ENCODE measurements around the gene RYR2.
"Not testable (repeated sequence)": the region's sequence is repeated elsewhere in the genome, so short reads cannot be mapped to it uniquely, and the experiment has no call there.

The RYR2 gene

GRCh38 chr1:237151979-237152378, 110.0 kb downstream of the RYR2 start:
- FAIRE-seq, result not testable (repeated sequence)

DNA sequence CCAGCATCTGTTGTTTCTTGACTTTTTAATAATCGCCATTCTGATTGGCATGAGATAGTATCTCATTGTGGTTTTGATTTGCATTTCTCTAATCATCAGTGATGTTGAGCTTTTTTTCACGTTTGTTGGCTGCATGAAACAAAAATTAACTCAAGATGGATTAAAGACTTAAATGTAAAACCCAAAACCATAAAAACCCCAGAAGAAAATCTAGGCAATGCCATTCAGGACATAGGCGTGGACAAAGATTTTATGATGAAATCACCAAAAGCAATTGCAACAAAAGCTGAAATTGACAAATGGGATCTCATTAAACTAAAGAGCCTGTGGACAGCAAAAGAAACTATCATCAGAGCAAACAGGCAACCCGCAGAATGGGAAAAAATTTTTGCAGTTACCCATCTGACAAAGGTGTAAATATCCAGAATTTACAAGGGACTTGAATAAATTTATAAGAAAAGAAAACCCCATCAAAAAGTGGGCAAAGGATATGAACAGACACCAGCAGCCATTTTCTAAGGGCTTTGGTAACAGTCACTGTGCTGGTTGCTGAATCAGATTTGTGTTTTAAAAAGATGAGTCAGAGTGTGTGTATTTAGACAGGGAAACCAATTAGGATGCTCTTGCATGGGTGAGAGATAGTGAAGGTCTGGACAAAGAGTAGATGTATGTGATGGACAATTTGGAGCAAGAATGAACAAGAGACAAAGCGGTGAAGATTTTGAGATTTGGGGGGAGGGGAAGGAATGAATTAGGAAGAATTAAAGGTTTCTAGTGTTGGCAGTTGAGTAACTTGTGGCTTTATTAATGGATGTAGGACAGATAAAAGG, 110.7 kb downstream of the RYR2 start:
- FAIRE-seq, result no peak

- no peak for FAIRE-seq
These were observed 112.2 kb downstream of the RYR2 start for GRCh38 chr1:237154157-237154556.

DNA sequence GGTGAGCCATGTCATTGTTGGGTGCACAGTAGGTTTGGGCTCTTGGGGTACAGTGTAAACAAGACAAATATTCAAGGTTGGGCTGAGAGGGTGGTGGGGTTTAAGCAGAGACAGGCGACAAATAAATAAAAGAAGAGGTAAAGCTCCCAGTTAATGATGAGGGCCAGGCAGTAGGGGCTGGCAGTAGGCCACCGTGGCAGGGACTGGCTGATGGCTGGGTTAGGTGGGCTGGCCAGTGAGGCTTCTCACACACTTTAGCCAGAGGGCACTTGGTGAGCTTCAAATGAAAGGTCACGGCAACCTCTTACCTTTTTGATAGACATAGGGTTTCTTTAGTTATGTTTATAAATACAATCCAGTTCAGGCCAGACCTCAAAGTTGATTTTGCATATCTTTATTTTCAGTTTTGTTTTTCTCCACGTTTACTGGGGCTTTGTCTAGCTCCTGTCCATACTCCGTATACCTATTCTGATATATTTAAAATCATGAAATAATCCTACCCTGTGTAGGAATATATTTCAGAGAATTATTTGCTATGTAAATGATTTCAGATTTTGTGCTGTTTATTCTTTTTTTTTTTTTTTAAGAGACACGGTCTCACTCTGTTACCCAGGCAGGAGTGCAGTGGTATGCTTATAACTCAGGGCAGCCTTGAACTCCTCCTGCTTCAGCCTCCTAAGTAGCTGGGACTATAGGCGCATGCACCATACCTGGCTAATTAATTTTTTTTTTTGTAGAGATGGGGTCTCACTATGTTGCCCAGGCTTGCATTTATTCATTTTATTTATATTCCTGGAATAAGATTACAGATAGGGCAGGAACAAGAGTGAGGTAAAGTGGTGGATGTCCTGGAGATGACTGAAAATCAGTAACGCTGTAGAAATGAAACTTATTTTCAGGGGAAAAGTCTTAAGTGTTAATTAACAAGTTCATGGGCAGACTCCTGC, 122.7 kb downstream of the RYR2 start:
- FAIRE-seq, result no peak

DNA sequence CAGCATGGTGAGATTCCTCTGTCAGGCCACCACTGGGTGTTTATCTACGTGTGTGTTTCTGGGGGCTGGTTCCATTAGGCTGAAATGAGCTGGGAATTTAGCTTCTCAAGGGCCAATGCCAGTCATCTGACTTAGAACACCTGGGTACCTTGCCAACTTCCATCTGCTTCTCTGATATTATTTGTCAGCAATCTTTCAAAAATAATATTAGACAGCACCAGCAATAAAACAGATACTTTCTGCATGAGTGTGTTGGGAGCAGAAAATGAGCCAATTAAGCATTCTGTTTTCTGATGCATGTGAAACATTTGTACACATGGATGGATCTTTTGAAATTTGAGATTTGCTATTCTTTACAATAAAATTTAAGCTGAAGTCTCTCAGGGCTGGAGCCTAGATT, 124.1 kb downstream of the RYR2 start:
- FAIRE-seq, result no peak

DNA sequence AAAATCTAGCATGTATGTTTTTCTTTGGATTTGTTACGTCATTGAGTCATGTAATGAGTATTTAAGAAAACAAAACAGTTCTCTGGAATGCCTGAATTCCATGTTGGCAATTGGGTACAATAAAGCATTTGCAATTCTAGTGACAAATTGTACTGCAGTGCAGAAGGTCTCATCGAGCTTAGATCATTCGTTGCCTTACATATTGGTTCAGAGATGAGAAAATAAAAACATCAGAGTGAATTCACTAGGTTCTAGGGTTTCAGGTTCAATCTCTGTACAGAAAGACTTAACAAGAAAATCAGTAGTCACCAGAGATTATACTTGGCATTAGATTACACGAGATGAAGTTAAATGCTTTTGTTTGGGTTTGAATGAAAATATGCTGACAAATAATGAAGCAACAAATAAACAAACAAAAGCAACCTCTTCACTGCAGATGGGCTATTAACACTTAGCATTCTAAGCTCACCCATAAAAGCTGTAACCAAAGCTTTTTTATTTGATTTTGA, 124.7 kb downstream of the RYR2 start:
- no peak for FAIRE-seq

DNA sequence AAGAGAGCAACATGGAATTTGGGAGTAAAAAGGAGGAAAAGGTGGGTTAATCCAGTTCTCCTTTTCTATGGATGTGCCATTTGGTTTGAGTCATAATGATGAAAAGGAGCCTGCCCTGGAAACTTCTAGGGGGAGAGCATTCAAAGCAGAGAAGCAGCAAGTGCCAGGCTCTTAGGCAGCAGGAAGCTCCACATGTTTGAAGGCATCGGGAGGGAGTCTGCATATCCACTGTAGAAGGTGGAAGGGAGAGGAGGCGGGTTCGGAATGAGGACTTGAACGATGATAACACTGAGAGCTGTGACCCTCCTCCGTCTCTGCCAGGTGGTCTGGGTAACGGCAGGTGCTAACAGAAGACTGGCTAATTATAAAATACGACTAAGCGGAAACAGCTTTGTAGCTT, 128.2 kb downstream of the RYR2 start:
- no peak for FAIRE-seq

GRCh38 chr1:237171454-237172117, 129.6 kb downstream of the RYR2 start:
- no peak for FAIRE-seq

DNA sequence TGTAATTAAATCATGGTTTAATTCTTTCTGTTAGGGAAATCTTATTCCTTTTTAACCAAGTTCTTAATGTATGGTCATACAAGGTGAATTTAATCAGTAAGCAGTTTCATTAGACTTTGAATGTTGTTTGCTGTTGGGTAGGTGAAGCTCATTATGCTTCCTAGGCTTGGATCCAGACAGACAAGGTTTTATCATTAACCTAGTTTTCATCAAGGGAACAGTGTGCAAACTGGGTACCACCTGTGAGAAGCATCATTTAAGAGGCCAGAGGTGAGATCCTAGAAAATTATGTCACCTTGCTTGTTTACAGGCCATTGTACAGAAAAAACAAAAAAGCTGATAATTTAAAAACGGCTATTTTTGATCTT, 130.1 kb downstream of the RYR2 start:
- FAIRE-seq, result no peak

GRCh38 chr1:237179503-237179902, 137.5 kb downstream of the RYR2 start:
- FAIRE-seq, result no peak

- no peak for FAIRE-seq
These were observed 138.3 kb downstream of the RYR2 start for GRCh38 chr1:237180256-237180655.

DNA sequence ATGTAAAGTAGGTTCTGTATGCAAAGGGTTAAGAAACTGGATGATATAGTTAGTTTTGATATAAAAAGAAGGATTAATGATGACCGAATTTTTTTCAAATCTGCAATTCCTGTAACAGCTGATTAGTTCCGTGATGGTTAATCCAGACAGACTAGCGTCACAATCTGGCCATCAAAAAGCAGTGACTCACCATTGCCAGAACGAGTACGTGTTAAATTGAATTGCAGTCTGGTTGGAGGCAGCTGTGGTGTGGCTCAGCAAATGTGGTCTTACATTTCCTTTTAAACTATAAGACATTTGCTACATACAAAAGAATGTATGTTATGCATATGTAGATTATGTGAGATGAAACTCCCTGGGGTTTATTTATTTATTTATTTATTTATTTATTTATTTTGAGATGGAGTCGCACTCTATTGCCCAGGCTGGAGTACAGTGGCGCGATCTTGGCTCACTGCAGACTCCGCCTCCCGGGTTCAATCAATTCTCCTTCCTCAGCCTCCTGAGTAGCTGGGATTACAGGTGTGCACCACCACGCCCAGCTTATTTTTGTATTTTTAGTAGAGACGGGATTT, 139.8 kb downstream of the RYR2 start:
- no peak for FAIRE-seq

- no peak for FAIRE-seq
These were observed 142.1 kb downstream of the RYR2 start for GRCh38 chr1:237183963-237184540.

GRCh38 chr1:237186675-237187074, 144.7 kb downstream of the RYR2 start:
- FAIRE-seq, result no peak

GRCh38 chr1:237187842-237188241, 145.9 kb downstream of the RYR2 start:
- no peak for FAIRE-seq

DNA sequence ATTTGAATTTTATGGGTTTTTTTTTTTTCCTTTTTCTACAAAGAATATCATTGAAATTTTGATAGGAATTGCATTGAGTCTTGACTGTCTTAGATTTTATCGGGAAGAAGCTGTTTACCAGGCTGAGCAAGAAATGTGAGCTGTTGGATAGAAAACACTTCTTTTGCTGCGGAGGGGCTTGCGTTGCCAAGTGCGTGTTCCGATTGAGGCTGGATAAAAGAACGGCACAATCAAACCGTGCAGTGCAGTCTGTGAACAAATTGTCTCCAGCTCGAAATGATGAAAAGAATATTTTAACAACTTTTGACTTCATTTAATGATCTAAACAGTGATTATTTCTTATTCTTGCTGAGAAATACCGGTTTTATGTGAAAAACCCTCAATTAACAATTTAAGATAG, 149.4 kb downstream of the RYR2 start:
- no peak for FAIRE-seq

GRCh38 chr1:237197470-237198425, 155.8 kb downstream of the RYR2 start:
- no peak for FAIRE-seq

DNA sequence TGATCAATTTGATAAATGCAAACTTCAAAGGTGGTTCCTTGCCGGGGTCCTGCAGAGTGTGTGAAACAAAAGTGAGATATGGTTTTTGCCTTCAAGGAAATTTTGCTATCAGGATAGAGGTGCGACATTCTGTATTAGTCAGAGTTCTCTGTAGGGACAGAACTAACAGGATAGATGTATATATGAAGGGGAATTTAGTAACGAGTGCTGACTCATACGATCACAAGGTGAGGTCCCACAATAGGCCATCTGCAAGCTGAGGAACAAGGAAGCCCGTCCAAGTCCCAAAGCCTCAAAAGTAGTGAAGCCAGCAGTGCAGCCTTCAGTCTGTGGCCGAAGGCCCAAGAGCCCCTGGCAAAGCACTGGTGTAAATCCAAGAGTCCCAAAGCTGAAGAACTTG, 157.0 kb downstream of the RYR2 start:
- FAIRE-seq, result no peak

GRCh38 chr1:237201155-237201554, 159.2 kb downstream of the RYR2 start:
- no peak for FAIRE-seq

DNA sequence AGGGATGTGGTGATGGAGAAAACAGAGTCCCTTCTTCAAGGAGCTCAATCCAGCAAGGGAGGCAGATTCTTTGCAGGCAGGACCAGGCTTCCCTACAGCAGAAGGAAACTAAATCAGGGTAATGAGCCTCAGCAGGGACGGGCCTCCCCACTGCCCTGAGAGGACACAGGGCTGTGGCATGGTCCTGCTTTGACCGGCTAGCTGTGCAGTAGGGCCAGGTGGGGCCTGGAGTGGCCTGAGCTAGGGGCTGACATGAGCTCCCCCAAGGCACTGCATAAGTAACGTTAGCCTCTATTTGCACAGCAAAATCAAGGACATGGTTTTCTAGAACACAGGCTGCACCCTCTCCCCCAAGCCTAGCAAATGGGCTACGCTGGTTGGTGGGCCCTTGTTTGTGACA, 162.9 kb downstream of the RYR2 start:
- FAIRE-seq, result no peak

DNA sequence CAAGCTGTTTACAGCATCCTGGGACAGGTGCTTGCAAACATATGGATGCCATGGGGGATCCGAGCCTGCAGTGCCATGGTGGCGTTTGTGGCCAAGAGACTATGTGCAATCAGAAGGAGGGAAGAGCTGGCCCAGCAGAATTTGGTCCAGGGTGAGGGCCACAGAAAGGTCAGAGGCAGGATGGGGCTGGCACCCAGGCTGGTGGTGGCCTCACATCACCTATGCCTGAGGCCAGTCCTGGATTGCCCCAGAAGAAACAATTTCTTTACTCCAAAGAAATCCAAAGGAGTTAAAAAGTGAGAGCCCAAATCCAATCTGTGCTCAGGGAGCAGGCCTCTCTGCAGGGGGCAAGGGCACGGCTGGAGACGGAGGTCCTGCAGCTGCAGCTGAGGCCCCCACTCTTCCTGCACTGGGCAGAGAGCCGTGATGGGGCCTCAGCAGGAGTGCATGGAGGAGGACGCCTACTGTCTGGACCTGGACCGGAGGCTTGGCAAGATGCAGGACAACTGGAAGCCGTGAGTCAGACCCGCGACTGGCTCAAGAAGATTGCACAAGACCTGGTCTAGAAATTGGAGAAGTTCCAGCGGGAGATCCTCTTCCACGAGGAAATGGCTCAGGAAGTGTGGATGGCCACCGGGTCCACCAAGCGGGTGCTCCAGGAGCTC, 163.5 kb downstream of the RYR2 start:
- no peak for FAIRE-seq

Data from TTC549 (cell line).